ENCODE results near the gene KAZN. TPM values are rescaled to one million over a fixed set of nuclear protein-coding genes. Genes with fewer than 3 reads are reported as not detected.

Gene KAZN
- total RNA-seq, 1 donor from 2014 or later, result 3.7 TPM

DNA sequence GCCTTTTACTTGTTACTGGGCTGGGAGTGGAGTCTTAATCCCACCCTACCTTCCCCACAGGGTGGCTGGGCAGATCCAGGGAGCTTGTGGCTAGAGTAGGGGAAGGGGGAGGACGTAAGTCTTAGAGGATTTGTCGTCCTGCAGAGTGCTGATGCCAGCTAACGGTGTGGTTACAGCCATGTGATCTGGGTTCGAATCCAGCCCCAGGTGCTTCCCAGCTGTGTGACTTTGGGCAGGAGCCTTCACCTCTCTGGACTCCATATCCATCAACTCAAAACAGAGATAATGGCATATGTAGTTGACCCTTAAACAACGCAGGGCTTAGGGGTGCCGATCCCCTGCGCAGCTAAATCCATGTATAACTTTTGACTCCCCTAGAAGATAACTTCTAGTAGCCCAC is 446.6 kb downstream of the KAZN start:
- ATAC-seq (ENCODE audit: poor library complexity) (no peak), DNase-seq (no peak)
- intact Hi-C loops (cut with DNase I), result loop anchor here (10.0 kb wide), 2 partner anchors 930 to 1080 kb away; no protein-coding TSS in a partner anchor

DNA sequence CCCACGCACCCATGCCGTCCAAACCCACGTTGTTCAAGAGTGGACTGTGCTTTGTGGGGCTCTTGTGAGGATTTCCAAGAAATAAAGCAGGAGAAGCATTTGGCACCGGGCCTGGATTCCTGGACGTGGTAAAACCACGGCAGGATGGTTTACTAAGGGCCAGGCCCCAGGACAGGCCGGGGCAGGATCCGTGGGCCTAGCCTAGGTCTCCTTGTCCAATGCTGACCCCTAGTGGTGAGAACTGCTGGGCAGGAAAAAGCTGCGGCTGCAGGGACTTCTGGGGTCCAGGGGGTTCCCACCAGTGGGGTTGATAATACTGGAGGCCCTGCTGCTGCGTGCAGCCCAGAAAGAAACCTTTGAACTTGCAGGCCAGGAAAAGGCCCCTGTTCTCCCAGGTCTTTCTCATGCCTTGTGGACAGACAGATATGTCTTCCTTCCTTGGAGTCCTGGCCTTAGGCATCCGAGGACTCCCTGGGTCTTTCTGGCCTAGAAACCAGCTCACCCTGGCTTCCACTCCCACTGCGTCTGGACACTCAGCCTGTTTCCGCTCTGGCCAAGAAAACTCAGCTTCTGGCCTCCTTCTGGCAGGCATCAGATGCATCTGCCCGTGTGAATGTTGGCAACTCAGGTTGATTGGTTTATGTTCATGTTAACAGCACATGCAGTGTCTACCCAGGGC is 448.1 kb downstream of the KAZN start:
- intact Hi-C loops (cut with DNase I), result loop anchor here (2.0 to 10.0 kb wide), 3 partner anchors 268 to 1082 kb away; no protein-coding TSS in a partner anchor

DNA sequence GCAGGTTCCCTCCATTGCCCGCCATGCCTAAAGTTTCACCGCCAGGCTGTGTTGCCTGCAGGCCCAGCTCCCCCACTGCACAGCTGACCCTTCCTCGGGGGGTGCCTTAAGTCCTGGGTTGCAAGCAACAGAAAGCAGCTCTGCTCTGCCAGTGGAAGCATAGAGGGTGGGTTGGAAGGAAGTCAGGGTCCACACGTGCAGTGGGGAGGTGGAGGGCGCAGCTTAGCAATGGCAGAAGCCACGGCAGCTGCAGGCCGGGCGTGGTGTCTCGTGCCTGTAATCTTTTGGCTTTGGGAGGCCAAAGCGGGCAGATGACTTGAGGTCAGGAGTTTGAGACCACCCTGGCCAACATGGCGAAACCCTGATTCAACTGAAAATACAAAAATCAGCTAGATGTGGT is 448.8 kb downstream of the KAZN start:
- DNase-seq (no peak), ATAC-seq (ENCODE audit: poor library complexity) (no peak)
- intact Hi-C loops (cut with DNase I), result loop anchor here (2.0 to 10.0 kb wide), 3 partner anchors 268 to 1082 kb away; no protein-coding TSS in a partner anchor

More for the DNA sequence above, 448.1 kb downstream of the KAZN start:
- DNase-seq (peak; percentile 73), ATAC-seq (ENCODE audit: poor library complexity) (peak; percentile 85)

DNA sequence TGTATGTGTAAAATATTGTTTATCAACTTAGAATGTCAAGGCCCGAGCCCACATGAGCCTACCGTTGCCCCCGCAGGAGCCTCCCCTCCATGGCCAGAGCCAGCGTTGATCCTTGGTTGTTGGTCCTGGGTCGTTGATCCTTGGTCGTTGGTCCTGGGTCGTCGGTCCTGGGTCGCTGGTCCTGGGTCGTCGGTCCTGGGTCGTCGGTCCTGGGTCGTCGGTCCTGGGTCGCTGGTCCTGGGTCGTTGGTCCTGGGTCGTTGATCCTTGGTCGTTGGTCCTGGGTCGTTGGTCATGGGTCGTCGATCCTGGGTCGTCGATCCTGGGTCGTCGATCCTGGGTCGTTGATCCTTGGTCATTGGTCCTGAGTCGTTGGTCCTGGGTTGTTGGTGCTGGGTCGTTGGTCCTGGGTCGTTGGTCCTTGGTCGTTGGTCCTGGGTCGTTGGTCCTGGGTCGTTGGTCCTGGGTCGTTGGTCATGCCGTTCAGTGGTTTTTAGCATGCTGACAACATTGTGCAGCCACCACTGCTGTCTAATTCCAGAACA is 450.0 kb downstream of the KAZN start:
- intact Hi-C loops (cut with DNase I), result loop anchor here (10.0 kb wide), 2 partner anchors 934 to 1084 kb away; no protein-coding TSS in a partner anchor
- DNase-seq (no peak), ATAC-seq (ENCODE audit: poor library complexity) (no peak)

DNA sequence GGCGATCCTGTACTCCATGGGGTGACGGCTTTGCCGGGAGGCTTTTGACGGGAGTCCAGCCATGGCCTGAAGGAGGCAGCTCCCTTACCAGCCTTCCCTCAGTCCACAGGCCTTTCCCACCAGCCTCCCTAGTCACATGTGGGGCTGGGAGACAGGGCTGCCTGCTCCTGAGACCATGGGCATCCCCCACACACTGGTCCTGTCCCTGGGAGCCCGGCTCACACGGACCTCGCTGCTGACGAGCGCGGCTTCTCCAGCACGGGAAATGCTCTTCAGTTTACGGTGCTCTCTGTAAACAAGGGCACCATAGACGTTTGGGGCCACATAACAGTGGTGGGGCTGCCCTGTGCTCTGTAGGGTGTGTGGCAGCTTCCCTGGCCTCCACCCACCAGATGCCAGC is 450.6 kb downstream of the KAZN start:
- ATAC-seq (ENCODE audit: poor library complexity) (no peak), DNase-seq (no peak)

GRCh38 chr1:15051882-15052528 is 453.5 kb downstream of the KAZN start:
- no peak for ATAC-seq (ENCODE audit: poor library complexity)
- DNase-seq, result no peak
- intact Hi-C loops (cut with DNase I), result no loop called here

More for the DNA sequence above, 450.6 kb downstream of the KAZN start:
- intact Hi-C loops (cut with DNase I), result loop anchor here (10.0 kb wide), 2 partner anchors 934 to 1084 kb away; no protein-coding TSS in a partner anchor

DNA sequence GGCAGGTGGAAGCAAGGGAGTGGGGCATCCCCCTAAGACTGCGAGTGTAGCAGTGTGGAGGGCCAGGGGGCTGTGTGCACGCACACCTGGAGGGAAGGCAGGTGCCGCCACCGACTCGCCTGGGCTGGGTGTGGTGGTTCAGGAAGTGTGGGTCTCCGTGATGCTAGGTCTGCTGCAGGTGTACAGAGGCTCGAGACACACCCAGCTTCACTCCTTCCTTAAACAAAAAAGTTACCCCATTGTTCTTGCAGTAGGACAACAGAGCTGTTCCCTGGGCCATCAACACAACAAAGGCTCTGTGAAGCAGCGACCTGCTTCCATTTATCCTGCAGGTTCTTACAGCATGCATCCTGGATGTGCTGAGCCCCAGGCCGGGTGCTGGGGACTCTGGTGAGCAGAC is 454.7 kb downstream of the KAZN start:
- no peak for DNase-seq
- intact Hi-C loops (cut with DNase I), result no loop called here
- no peak for ATAC-seq (ENCODE audit: poor library complexity)

- intact Hi-C loops (cut with DNase I), result no loop called here
- ATAC-seq (ENCODE audit: poor library complexity), result no peak
- no peak for DNase-seq
Measured at GRCh38 chr1:15055736-15056415, 457.4 kb downstream of the KAZN start.

- ATAC-seq (ENCODE audit: poor library complexity) (no peak), DNase-seq (no peak)
- intact Hi-C loops (cut with DNase I), result no loop called here
Measured at GRCh38 chr1:15056515-15057285, 458.2 kb downstream of the KAZN start.

DNA sequence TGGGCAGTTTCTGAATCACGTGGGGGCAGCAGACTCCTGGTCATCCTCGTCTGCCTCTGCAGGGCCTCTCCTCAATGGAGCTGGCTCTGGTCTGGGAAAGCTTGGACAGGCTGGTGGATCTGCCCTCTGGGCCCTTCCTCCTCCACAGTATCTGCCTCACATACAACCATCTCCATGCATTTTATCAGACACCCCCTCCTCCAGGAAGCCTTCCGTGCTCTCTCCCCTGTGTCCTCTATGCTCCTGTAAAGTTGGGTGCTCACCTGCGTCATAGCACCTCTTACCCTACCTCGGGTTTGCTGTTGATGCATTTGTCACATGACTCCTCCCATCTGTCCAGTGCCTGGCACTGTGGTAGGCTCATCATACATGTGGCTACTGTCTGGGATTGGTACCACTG is 459.3 kb downstream of the KAZN start:
- no peak for DNase-seq
- no peak for ATAC-seq (ENCODE audit: poor library complexity)
- intact Hi-C loops (cut with DNase I), result no loop called here

GRCh38 chr1:15058261-15058660 is 459.8 kb downstream of the KAZN start:
- DNase-seq (no peak), ATAC-seq (ENCODE audit: poor library complexity) (no peak)
- intact Hi-C loops (cut with DNase I), result no loop called here

GRCh38 chr1:15060104-15060503 is 461.6 kb downstream of the KAZN start:
- DNase-seq (no peak), ATAC-seq (ENCODE audit: poor library complexity) (no peak)
- intact Hi-C loops (cut with DNase I), result no loop called here

GRCh38 chr1:15062479-15063099 is 464.1 kb downstream of the KAZN start:
- ATAC-seq (ENCODE audit: poor library complexity) (no peak), DNase-seq (no peak)
- intact Hi-C loops (cut with DNase I), result no loop called here

DNA sequence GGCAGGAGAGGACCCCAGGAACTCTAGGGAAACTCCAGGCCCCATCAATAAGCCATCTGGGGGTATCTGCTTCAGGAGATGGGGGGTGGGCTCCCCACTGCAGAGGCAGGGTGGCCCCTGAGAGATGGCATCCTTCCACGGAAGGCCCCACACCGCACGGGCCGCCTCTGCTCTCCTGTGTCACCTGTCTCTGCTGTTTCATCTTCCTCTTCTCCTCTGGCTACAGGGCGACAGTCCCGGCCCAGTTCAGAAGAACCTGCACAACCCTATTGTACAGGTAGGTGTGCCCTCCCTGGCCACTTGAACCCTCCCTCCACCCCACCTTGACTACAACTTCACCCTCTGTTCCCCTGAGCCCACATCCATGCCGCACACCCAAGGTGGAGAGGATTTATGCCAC is 464.9 kb downstream of the KAZN start:
- no peak for DNase-seq
- no peak for ATAC-seq (ENCODE audit: poor library complexity)

DNA sequence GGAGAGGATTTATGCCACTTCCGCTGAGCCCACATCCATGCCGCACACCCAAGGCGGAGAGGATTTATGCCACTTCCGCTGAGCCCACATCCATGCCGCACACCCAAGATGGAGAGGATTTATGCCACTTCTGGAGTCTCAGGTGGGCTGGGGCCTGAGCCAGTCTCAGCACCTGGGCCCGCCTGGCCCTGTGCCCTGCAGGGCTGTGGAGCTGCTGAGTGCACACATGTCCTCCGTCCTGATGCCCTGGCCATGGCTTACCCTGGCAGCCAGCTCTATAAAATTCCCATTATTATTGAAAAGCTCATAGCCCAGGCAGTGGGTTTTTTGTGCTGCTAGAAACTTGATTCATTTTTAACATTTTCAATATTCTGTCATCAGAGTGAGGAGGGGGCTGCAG is 465.3 kb downstream of the KAZN start:
- intact Hi-C loops (cut with DNase I), result no loop called here
- ATAC-seq (ENCODE audit: poor library complexity) (no peak), DNase-seq (no peak)

More for the DNA sequence above, 464.9 kb downstream of the KAZN start:
- intact Hi-C loops (cut with DNase I), result no loop called here

- DNase-seq (no peak), ATAC-seq (ENCODE audit: poor library complexity) (no peak)
- intact Hi-C loops (cut with DNase I), result no loop called here
Measured at GRCh38 chr1:15064217-15064929, 465.9 kb downstream of the KAZN start.

DNA sequence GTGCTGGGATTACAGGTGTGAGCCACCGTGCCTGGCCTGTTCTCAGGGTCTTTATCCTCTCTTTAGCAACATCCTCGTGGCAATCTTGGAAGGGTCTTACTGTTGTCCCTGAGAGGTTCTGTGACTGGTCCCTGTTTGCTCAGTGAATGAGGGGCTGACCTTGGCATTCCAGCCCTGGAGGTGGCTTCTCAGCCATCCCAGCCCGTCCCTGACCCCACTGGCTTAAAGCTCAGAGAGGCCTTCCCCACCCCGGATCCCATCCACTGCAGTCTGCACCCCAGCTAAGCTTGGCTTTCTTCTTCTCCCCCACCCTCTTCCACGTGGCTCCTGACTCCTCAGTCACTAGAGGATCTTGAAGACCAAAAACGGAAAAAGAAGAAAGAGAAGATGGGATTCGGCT is 466.8 kb downstream of the KAZN start:
- ATAC-seq (ENCODE audit: poor library complexity) (no peak), DNase-seq (no peak)
- intact Hi-C loops (cut with DNase I), result no loop called here

DNA sequence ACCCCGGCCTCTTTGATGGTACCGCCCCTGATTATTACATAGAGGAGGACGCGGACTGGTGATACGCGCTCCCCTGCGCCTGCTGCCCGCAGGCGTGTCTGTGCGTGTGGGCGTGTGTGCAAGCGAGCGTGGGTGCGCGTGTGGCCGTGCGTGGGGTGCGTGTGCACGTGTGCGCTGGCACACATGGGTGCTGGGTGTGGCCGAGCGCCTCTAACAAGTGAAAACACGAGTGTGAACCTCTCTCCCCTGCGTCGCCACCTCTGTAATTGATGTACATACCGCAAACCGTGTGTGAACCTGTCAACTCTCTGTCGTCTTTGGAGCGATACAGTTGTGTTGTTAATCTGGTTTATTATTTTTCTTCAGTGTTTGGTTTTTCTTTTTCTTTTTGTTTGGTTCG is 467.3 kb downstream of the KAZN start:
- intact Hi-C loops (cut with DNase I), result no loop called here
- ATAC-seq (ENCODE audit: poor library complexity) (no peak), DNase-seq (no peak)
